Stimulated activated CD4-positive, alpha-beta T cell treated with anti-CD3 and anti-CD28 coated beads, Interleukin-12 subunit alpha, Interleukin-12 subunit beta, amount 100 ng/mL, for 48 hours (primary cell): Measurements from ENCODE around the gene SCFD2.

ENCODE experiments used
- DNase-seq, 3 donors: peaks; one replicate each; pipeline ENCODE4 v3.0.0-alpha.2; 2020; ENCODE audit warnings: low read depth in 2 of 3, low spot score in 1 of 3

SCFD2 gene

GRCh38 chr4:53118676-53119075, 247.2 kb downstream of the SCFD2 start:
- DNase-seq, result no peak

DNA sequence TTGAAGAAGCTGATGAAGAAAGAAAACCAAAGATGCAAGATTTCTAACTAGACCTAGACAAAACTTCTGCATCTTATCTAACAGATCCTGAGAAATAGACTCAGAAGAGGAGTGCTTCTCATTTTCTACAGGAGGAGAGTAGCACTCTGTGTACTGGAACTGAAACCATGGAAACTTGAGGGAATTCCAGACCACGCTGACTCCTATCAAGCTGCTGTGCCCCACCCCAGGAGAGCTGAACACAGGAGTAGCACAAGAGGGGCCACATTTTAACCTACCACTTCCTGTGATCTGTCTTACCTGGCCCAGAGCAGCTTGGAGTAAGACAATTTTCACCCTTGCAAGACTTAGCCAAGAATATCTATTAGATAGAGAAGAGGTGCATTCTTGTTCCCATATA, 248.9 kb downstream of the SCFD2 start:
- DNase-seq, result no peak

DNA sequence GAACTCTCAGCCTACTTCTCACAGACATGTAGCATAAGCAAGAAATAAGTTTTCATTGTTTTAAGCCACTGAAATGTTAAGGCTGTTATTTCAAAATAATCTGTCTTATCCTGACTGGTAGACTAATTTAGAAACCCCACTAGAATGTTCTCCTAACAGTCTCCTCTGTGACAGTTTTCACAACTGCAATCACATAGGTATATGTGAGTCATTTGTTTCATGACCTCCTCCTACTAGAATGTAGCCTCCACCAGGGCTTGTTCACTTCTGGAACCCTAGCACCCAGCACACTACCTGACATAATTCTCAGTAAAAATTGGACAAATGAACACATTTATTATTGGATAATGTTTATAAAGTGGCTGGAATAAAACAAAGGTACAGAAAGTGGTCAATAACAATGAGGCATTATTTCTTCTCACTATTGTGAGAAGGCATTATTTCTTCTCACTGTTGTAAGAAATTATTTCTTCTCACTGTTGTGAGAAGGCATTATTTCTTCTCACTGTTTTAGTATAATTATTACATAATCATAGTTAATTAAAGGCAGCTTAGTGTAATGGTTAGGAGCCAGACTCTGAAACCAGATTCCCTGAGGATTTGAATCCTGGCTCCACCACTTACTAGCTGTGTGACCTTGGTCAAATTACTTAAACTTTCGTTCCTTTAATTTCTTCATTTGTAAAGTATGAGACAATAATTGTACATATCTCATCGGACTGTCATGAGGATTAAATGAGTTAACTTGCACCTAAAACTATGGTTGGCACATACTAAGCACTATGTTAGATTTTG, 252.2 kb downstream of the SCFD2 start:
- no peak for DNase-seq

GRCh38 chr4:53105313-53105712, 260.5 kb downstream of the SCFD2 start:
- DNase-seq, result no peak

DNA sequence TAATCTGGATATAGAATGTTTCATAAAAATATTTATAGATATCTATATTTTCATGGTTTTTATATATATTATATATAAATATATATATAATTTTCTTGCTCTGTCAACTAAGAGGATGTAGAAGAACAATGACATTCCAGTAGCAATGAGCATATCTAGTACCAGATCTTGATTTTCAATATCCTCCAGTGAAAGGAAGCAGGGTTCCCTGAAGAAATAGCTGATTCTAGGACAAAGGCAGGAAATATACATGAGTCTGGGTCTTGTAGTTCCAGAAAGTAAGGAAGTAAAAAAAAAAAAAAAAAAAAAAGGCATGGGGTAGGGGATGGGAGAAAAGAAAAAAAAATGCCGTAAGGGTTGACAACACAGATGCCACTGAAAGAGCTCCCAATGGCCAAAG, 262.4 kb downstream of the SCFD2 start:
- no peak for DNase-seq

GRCh38 chr4:53101191-53101581, 264.7 kb downstream of the SCFD2 start:
- DNase-seq, result no peak

- no peak for DNase-seq
Measured at GRCh38 chr4:53100501-53101190, 265.2 kb downstream of the SCFD2 start.

GRCh38 chr4:53098681-53099121, 267.2 kb downstream of the SCFD2 start:
- no peak for DNase-seq

DNA sequence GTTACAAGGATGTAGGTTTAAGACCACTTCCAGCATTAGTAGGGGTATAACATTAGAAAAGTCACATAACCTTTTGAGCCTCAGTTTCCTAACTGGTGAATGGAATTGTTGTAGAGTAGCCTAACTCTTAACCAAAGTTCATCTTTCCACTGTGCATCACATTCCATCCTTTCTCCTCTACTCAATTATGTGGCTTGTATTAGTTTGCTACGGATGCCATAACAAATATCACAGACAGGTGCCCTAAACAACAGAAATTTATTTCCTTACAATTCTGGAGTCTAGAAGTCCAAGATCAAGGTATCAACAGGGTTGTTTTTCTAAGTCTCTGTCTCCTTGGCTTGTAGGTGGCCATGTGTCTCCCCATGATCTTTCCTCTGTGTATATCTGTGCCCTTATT, 271.8 kb downstream of the SCFD2 start:
- DNase-seq, result no peak

DNA sequence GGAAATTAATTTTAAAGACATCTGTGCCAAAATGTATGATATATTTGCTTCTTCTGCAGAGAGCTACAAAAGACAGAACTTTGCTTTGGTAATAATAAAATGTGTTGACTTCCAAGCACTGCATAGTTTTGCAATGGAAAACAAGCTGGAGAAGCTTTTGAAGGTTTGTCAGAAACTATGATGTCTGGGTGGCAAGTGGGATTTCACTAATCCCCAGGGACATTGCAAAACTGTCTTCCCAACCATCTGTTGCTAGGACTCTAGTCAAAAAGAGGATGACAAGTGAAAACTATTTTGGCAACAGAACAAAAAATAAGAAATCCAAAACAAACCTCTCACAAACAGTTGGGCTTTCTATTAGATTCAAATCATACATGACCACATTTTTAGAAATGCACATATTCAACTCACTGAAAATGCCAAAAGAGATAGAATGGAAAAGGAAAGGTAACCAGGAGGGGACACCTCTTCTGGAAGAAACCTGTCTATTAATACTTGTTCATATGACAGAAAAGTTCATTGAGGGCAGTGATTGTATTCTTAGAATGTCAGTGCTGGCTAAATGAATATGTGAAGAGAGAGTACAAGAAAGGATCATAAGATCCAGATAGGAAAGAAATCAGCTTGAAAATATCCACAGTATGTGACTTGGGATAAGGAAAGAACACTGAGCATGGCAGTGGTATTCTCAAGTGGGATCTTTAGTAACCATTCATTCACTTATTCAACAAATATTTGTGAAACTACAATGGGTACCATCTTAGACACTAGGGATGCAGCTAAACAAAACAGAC, 275.7 kb downstream of the SCFD2 start:
- no peak for DNase-seq

DNA sequence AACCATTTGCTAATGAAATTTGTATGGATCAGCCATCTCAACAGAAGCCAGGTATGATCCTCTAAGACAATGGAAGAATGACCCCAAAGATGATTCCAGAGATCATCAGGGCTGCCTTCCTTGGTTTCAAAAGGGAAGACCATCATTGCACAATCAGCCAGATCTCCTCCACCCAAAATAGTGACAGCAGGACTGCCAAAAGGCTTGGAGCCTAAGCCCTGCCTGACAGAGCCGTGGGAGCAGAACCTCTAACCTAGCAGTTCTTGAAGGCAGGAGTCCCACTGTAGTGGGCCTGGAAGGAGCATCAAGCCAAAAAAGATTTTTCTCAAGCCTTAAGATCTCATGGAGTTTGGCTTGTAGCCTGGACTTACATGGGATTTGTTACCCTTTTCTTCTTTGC, 277.7 kb downstream of the SCFD2 start:
- no peak for DNase-seq

DNA sequence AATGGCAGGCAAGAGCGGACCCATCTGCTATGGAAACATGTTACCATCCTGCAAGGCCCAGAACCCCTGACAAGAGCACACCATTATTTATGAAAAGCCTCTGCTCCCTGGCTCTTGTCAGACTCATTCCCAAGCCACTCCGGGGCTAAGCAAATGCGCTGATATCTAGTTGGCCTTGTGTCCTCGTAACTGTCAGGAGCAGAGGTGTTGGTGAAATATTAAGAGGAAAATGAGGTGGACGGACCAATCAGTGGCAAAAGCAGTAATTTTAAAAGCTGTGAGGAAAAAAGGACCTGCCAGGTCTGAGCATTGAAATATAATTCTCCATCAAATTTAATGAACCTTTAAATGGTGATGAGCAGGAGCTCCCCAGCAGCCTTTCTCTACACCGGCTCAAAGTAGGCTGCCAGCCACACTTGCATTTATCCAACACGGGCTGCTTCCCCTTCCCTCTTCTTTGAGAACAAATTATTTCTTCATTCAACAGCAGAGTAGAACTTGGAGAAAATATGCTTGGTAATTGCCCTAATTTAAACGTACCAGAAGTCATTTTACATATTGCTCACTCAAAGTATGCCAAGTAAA, 289.4 kb downstream of the SCFD2 start:
- DNase-seq, result no peak

DNA sequence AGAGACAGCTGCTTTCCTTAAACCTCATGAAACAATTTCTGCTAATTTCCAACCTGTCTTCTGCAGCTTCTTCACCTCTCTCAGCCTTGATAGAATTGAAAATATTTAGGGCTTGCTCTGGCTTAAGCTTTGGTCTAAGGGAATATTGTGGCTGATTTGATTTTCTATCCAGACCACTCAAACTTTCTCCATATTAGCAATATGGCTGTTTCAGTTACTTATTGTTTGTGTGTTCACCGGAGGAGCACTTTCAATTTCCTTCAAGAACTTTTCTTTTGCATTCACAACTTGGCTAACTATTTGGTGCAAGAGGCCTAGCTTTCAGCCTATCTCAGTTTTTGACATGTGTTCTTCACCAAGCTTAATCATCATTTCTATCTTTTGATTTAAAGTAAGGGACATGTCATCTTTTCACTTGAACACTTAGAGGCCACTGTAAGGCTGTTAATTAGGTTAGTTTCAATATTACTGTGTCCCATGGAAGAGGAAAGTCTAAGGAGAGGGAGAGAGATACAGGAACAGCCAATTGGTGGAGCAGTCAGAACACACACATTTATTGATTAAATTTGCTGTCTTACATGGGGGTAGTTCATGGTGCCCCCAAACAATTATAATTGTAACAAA, 290.6 kb downstream of the SCFD2 start:
- no peak for DNase-seq

- DNase-seq, result no peak
Measured at GRCh38 chr4:53068755-53069330, 297.0 kb downstream of the SCFD2 start.

- DNase-seq, result no peak
Measured at GRCh38 chr4:53067125-53067802, 298.6 kb downstream of the SCFD2 start.

DNA sequence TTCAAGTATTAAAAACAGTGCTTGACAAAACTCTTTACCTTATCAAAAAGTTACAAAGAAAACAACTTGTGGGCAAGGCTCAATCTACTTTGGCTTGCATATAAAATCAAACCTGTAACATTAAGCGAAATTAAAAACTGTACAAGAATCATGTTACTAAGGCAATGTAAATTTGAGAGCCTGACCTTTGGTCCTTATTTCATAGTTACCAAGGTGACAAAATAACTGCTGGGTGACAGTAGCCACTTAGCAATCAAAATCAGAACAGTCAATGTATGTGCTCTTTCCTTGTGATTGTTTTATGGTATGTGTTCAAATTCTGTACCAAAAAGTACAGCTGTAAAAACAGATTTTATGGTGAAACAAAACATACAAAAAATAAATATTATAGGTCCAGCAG, 299.7 kb downstream of the SCFD2 start:
- DNase-seq, result no peak

- no peak for DNase-seq
Measured at GRCh38 chr4:53064609-53065008, 301.3 kb downstream of the SCFD2 start.

DNA sequence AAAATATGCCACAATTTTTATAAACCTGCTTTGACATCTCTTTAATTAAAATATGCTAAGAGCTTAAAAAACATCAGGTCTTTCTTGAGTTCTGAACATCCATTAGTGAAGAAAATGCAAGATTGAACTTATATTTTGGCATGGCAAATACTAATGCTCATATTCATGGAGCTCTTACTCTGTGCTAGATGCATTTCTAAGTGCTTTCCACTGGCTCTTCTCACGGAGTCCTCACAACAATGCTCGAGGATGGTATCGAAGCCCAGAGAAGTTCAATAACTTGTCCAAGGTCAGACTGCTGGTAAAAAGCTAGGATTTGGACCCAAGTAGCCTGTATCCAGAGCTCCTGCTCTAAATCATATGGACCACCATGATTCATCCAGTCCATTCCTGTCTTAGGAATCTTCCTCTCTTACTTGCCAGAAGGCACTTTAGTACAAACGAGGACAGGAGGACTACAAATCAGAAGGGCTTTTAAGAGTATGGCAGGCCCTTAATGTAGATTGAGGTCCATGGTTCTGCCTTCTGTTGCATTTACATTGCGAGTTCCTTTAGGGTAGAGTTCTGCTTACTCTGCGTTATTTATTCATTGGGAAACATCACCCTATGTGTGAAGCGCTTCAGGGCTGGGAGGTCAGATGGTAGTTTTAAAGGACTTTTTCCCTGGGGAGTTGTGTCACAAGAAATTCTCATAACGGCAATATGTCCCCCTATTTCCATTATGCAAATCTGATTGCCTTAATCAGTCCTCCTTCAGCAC, 304.6 kb downstream of the SCFD2 start:
- no peak for DNase-seq

- DNase-seq, result no peak
Measured at GRCh38 chr4:53060278-53060677, 305.6 kb downstream of the SCFD2 start.
